ENCODE data around the gene EIF5.

Gene EIF5

GRCh38 chr14:103298620-103299019, 35.4 kb upstream of the EIF5 start:
- no peak overlapping the region for H3K27ac ChIP-seq
- TF ChIP-seq ZFX (IDR thresholded peaks at IDR 0.05; ENCODE audit: borderline replicate concordance), result no peak
- TF ChIP-seq CTCF (IDR thresholded peaks at IDR 0.05), result no peak

- TF ChIP-seq ZFX (IDR thresholded peaks at IDR 0.05; ENCODE audit: borderline replicate concordance) (no peak), CTCF (IDR thresholded peaks at IDR 0.05) (no peak)
- no peak overlapping the region for H3K27ac ChIP-seq
These were observed 32.3 kb upstream of the EIF5 start for GRCh38 chr14:103301512-103302354.

GRCh38 chr14:103302966-103303365, 31.1 kb upstream of the EIF5 start:
- no peak for TF ChIP-seq ZFX (IDR thresholded peaks at IDR 0.05; ENCODE audit: borderline replicate concordance)
- no peak overlapping the region for H3K27ac ChIP-seq

GRCh38 chr14:103304706-103305105, 29.3 kb upstream of the EIF5 start:
- H3K27ac ChIP-seq, result no peak overlapping the region
- TF ChIP-seq CTCF (IDR thresholded peaks at IDR 0.05) (no peak), ZFX (IDR thresholded peaks at IDR 0.05; ENCODE audit: borderline replicate concordance) (no peak)

- H3K27ac ChIP-seq, result no peak overlapping the region
These were observed 25.1 kb upstream of the EIF5 start for GRCh38 chr14:103308717-103309616.

GRCh38 chr14:103310576-103311095, 23.4 kb upstream of the EIF5 start:
- TF ChIP-seq CTCF (IDR thresholded peaks at IDR 0.05) (no peak), ZFX (IDR thresholded peaks at IDR 0.05; ENCODE audit: borderline replicate concordance) (no peak)

More at GRCh38 chr14:103308717-103309616, 25.1 kb upstream of the EIF5 start:
- TF ChIP-seq ZFX (IDR thresholded peaks at IDR 0.05; ENCODE audit: borderline replicate concordance) (no peak), CTCF (IDR thresholded peaks at IDR 0.05) (no peak)

GRCh38 chr14:103311171-103311997, 22.7 kb upstream of the EIF5 start:
- TF ChIP-seq ZFX (IDR thresholded peaks at IDR 0.05; ENCODE audit: borderline replicate concordance), result no peak
- no peak for TF ChIP-seq CTCF (IDR thresholded peaks at IDR 0.05)
- H3K27ac ChIP-seq, result no peak overlapping the region

More at GRCh38 chr14:103310576-103311095, 23.4 kb upstream of the EIF5 start:
- no peak overlapping the region for H3K27ac ChIP-seq
